ENCODE measurements around the gene TMEM40. TPM values are rescaled to one million over a fixed set of nuclear protein-coding genes. Genes with fewer than 3 reads are reported as not detected.
"Not testable (repeated sequence)": the region's sequence is repeated elsewhere in the genome, so short reads cannot be mapped to it uniquely, and the experiment has no call there.

The TMEM40 gene
- total RNA-seq, 1 donor from 2014 or later = 0.54 TPM

DNA sequence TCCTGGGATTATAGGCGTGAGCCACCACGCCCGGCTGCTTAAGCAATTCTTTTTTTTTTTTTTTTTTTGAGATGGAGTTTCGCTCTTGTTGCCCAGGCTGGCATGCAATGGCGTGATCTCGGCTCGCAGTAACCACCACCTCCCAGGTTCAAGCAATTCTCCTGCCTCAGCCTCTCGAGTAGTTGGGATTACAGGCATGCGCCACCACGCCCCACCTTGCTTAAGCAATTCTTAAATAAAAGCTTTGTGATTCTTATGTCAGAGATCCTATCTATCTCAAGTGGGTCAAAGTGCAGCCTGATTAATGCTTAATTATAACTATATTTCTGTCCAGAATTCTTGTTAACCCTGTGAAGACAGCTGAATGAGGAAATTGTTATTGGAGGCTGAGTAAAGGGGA is 57.5 kb downstream of the TMEM40 start:
- DNase-seq (ENCODE audit: low spot score); intact Hi-C loops (cut with DNase I): not testable (repeated sequence)

DNA sequence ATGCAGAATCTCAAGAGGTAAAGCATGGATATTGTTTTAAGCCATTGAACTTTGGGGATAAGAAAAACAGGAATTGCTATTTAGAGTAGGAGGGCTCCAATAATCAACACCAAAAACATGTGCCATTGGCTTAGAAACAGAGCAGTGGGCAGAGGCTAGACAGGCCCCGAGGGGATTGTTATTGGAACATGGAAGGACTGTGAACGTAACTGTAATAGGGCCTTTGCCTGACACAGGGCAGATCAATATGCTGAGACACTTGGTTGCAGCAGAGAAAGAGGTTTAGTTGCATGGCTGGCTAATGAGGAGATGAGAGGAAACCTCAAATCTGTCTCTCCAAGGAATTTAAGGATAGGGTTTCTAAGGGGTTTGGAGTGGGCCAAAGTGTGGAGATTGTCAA is 58.3 kb downstream of the TMEM40 start:
- DNase-seq (ENCODE audit: low spot score) = no peak
- intact Hi-C loops (cut with DNase I) = no loop called here

DNA sequence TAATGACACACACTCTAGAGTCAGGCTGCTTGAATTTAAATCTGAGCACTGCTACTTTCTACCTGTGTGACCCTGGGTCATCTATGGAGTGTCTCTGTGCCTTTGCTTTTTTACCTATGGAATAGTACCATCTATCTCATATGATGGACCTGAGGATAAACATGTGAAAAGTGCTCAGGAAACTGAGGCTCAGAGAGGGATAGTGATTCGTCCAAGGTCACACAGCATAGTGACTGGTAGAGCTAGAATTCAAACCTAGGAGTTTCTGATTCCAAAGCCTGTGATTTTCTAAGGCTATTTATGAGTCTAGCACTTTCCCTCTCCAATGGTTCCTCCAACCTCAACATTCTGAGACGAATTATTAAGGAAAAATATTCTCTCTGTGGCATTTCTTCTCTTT is 63.1 kb downstream of the TMEM40 start:
- DNase-seq (ENCODE audit: low spot score) = no peak
- intact Hi-C loops (cut with DNase I) = no loop called here

DNA sequence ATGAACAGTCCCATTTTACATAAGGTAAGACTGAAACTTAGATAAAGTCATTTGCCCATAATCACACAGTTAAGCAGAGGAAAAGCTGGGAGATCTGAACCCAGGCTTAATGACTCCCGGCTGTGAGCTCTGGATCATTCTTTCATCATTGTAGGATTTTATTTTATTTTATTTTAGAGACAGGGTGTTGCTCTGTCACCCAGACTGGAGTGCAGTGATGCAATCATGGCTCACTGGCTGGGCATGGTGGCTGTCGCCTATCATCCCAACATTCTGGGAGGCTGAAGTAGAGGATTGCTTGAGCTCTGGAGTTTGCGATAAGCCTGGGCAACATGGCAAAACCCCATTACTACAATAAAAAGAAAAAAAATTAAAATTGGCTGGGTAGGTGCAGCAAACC is 63.9 kb downstream of the TMEM40 start:
- intact Hi-C loops (cut with DNase I) = no loop called here
- no peak for DNase-seq (ENCODE audit: low spot score)

DNA sequence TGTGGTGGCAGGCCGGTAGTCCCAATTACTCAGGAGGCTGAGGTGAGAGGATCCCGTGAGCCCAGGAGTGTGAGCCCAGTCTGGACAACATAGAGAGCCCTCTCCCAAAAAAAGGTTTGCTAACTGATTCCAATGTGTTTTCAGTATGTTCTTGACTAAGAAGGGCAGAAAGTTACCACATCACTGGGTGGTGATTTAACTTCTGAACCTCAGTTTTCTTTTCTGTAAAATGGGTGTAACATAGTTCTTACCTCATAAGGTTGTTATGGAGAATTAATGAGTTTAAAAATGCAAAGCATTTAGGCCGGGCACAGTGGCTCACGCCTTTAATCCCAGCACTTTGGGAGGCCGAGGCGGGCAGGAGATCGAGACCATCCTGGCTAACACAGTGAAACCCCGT is 66.6 kb downstream of the TMEM40 start:
- no peak for DNase-seq (ENCODE audit: low spot score)
- intact Hi-C loops (cut with DNase I) = no loop called here

DNA sequence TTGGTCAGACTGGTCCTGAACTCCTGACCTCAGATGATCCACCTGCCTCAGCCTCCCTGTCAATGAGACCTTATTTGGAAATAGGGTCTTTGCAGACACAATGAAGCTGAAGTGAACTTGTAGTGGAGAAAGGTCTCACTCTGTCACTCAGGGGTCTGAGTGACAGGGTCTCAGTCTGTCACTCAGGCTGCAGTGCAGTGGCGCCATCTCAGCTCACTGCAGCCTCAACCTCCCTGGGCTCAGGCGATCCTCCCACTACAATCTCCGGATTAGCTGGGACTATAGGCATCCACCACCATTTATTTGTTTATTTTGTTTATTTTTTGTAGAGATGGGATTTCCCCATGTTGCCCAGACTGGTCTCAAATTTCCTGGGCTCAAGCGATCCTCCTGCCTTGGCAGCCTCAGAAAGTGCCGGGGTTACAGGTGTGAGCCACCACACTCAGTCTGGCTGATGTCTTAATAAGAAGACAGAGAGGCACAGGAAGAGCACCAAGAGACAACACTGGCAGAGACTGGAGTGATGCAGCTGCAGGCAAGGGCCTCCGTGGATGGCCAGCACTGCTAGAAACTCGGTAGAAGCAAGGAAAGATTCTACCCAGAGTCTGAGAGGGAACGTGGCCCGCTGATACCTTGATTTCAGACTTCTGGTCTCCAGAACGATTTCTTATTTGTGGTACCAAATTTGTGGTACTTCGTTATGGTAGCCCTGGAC is 68.9 kb downstream of the TMEM40 start:
- intact Hi-C loops (cut with DNase I) = no loop called here
- DNase-seq (ENCODE audit: low spot score) = no peak

DNA sequence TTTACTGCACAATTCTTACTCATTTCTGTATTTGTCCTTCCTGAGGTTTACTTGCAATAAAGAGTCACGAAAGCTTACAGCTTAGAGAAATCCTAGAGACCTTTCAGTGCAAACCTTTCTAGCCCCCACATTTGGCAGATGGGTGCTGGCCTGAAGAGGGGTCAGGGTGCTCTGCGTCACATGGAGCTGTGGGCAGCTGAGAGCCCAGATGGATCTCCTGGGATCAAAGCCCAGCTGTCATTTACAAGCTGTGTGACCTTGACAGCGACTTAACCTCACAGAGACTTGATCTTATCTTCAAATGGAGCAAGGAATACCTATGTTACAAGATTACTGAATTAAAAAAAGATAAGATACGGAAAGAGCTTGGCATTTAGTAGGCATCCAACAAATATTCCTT is 71.1 kb downstream of the TMEM40 start:
- intact Hi-C loops (cut with DNase I) = no loop called here
- DNase-seq (ENCODE audit: low spot score) = no peak

DNA sequence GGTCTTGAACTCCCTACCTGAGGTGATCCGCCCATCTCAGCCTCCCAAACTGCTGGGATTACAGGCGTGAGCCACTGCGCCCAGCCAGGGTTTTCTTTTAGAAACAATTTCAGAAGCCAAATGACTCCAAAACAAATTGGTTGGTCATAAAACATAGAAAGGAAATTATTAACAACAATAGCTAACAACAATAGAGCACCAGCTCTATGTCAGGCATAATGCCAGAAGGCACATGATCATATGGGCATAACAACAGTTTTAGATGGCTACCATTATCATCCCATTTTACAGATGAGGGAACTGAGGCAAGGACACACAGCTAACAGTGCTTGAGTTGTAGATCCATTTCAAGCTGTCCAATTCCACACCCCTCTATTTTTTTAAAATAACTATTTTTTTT is 73.0 kb downstream of the TMEM40 start:
- intact Hi-C loops (cut with DNase I) = no loop called here
- no peak for DNase-seq (ENCODE audit: low spot score)

Other genes starting within 250 kb of the TMEM40 start
- 0.48 TPM for gene MKRN2OS, start 213.8 kb downstream of the TMEM40 start, total RNA-seq
- 27.9 TPM for gene MKRN2, start 202.2 kb downstream of the TMEM40 start, total RNA-seq
- gene RAF1, start 95.1 kb downstream of the TMEM40 start, total RNA-seq = 118 TPM
- gene CAND2, start 37.4 kb upstream of the TMEM40 start, total RNA-seq = 62.6 TPM
- gene RPL32, start 82.3 kb upstream of the TMEM40 start, total RNA-seq = 722 TPM